Adrenal gland (tissue), 12 donors: ENCODE results near the gene FAM219A. TPM values are rescaled to one million over a fixed set of nuclear protein-coding genes. Genes with fewer than 3 reads are reported as not detected.

Experiments
- DNase-seq, 7 donors: peaks; one replicate each; pipeline ENCODE4 v3.0.0-alpha.2; 2019 to 2020
- H3K27ac ChIP-seq, 5 donors: fragments of 200-600 bp; sonication (generic) in 4 of 5; 1 replicate in 3 of 5; 2 replicates in 2 of 5; pipeline versions ENCODE4 v1.5.1 to v1.8.0; 2016 to 2020; ENCODE audit warnings: mild to moderate bottlenecking in 1 of 5
- H3K27me3 ChIP-seq: fragments of 200-600 bp; 2 replicates; pipeline ENCODE4 v1.8.0; 2021
- H3K36me3 ChIP-seq, 2 donors: fragments of 200-600 bp; replicated peaks in 1 of 2; 1 replicate in 1 of 2; 2 replicates in 1 of 2; pipeline versions ENCODE4 v1.5.1 to v1.8.0; 2018 to 2022
- H3K4me1 ChIP-seq, 2 donors: fragments of 200-600 bp; replicated peaks in 1 of 2; 1 replicate in 1 of 2; 2 replicates in 1 of 2; pipeline versions ENCODE4 v1.5.1 to v1.8.0; 2018 to 2021
- H3K4me3 ChIP-seq, 4 donors: fragments of 200-600 bp; sonication (generic) in 3 of 4; one replicate each; pipeline ENCODE4 v1.5.1; 2016 to 2018
- H3K9me3 ChIP-seq, 3 donors: fragments of 200-600 bp; sonication (generic) in 1 of 3; replicated peaks in 1 of 3; 1 replicate in 2 of 3; 2 replicates in 1 of 3; pipeline versions ENCODE4 v1.5.1 to v1.8.0; 2016 to 2021
- POLR2A ChIP-seq, 2 donors: fragments of 450-650 bp; IDR thresholded peaks; one replicate each; pipeline ENCODE4 v1.6.1; 2017; ENCODE audit warnings: antibody characterized with exemption in 2 of 2, mild to moderate bottlenecking in 2 of 2, moderate library complexity in 1 of 2
- whole genome bisulfite sequencing, 4 donors: extraction: QIAGEN DNeasy Blood & Tissue Kit in 2 of 4; methylation state at CpG; one replicate each; pipeline versions ENCODE4 v1.1.5 to v1.1.7; 2013 to 2017; 5-methylcytosine and 5-hydroxymethylcytosine counted together
- intact Hi-C, 2 donors: fragments of 100-400 bp; cut with DNase I; formaldehyde crosslinking; loops; one replicate each; pipeline versions ENCODE4 v1.14.1 to v1.15.0; 2022 to 2023
- polyA plus RNA-seq, 3 donors: library from polyadenylated mRNA; stranded (reverse); fragments of 200-250 nt in 2 of 3; fragments of 350-450 nt in 1 of 3; fragmentation: Illumina TruSeq in 1 of 3; extraction: RNeasy Lipid Tissue Mini Kit (QIAGEN cat#74804) in 1 of 3; gene quantifications; one replicate each; pipeline ENCODE4 v1.2.3, GENCODE V29; 2013 to 2014
- total RNA-seq, 9 donors: library from RNA; depleted of rRNA in 4 of 9; stranded (reverse); fragments of >200 nt in 4 of 9; fragments of 120-200 nt in 1 of 9; fragmentation: NEBNext Ultra II Directional in 1 of 9; extraction: Animal tissue kit (Norgen Biotek cat#: 25700) in 1 of 9; gene quantifications; one replicate each; pipeline versions ENCODE4 v1.1.0 to v1.2.4, GENCODE V29; 2013 to 2023
- TF ChIP-seq, protein P1 (sequence below), 6 experiments: fragments of 450-650 bp in 4 of 6; fragments of 200-600 bp in 2 of 6; sonication (generic) in 1 of 6; IDR thresholded peaks; 1 replicate in 5 of 6; 2 replicates in 1 of 6; pipeline versions ENCODE4 v1.5.1 to v1.8.0; 2016 to 2021; ENCODE audit warnings: antibody characterized with exemption in 6 of 6, mild to moderate bottlenecking in 2 of 6, moderate library complexity in 1 of 6
- donor health status: healthy with polysubstance abuse.
- donor health status: Bipolar disorder and iron deficiency.
- donor health status: DM: yes; HTN: yes; CAD: no.
- donor health status: DM: no; HTN: no; CAD: no.
- donor health status: DM: no; HTN: no; CAD: no.
- donor health status: DM: yes; HTN: yes; CAD: no.

FAM219A gene
- total and polyA plus RNA-seq, 12 donors: 7.6 to 26.9 (median 14.9) TPM

- no peak overlapping the region for H3K4me3 ChIP-seq
- TF ChIP-seq, protein P1, sequence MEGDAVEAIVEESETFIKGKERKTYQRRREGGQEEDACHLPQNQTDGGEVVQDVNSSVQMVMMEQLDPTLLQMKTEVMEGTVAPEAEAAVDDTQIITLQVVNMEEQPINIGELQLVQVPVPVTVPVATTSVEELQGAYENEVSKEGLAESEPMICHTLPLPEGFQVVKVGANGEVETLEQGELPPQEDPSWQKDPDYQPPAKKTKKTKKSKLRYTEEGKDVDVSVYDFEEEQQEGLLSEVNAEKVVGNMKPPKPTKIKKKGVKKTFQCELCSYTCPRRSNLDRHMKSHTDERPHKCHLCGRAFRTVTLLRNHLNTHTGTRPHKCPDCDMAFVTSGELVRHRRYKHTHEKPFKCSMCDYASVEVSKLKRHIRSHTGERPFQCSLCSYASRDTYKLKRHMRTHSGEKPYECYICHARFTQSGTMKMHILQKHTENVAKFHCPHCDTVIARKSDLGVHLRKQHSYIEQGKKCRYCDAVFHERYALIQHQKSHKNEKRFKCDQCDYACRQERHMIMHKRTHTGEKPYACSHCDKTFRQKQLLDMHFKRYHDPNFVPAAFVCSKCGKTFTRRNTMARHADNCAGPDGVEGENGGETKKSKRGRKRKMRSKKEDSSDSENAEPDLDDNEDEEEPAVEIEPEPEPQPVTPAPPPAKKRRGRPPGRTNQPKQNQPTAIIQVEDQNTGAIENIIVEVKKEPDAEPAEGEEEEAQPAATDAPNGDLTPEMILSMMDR (IDR thresholded peaks at IDR 0.05): peak; percentile 51 to 83 (median 76)
- TF ChIP-seq POLR2A (IDR thresholded peaks at IDR 0.05): no peak
- peaks cover 0 to 3% of the 10 kb centered on the region in 2 donors for H3K4me1 ChIP-seq
- H3K36me3 ChIP-seq: no peaks in the 10 kb centered on the region
- H3K27me3 ChIP-seq: no peaks in the 10 kb centered on the region
- H3K9me3 ChIP-seq: no peaks in the 10 kb centered on the region
- no peak overlapping the region for H3K27ac ChIP-seq
- DNase-seq: peak; percentile 46 to 88 (median 63)
- 52 to 70% (median 66%) methylated on average over 8 to 14 of the region's 14 CpGs for WGBS, 4 donors
- intact Hi-C loops: loop anchor here (2.0 to 10.0 kb wide), 3 partner anchors 64 to 158 kb away; no protein-coding TSS in a partner anchor
Observed at GRCh38 chr9:34437006-34437925, 21.1 kb downstream of the FAM219A start.

DNA sequence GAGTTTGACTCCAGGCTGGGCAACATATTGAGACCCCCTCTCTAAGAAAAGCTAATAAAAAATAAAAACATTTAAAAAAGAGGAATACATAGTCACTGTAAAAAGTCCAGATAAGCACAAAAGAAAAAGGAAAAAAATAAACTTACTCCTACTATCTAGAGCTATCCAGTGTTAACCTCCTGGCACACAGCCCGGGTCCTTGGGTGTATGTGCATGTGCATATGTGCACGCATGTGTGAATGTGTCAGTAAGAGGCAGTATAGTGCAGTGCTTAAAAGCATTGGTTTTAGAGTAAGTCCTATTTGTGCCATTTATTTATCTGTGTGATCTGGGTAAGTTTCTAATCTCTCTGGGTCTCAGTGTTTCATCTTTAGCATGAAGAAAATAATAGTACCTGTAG is 26.7 kb downstream of the FAM219A start:
- Histone ChIP-seq H3K27ac (no peak overlapping the region), H3K27me3 (no peaks in the 10 kb centered on the region), H3K4me1 (peaks cover 0 to 25% of the 10 kb centered on the region in 2 donors), H3K36me3 (no peaks in the 10 kb centered on the region), H3K4me3 (no peak overlapping the region), H3K9me3 (no peaks in the 10 kb centered on the region)
- TF ChIP-seq, protein P1 (IDR thresholded peaks at IDR 0.05): no peak
- no peak for TF ChIP-seq POLR2A (IDR thresholded peaks at IDR 0.05)
- WGBS, 4 donors: 85 to 89% (median 86%) methylated on average over 2 of the region's 2 CpGs
- no peak for DNase-seq
- intact Hi-C loops: loop anchor here in 1 of 2 donors (10.0 kb wide), 1 partner anchor 163 kb away; no protein-coding TSS in a partner anchor

- WGBS, 4 donors: 22 to 34% (median 31%) methylated on average over 4 of the region's 4 CpGs
- Histone ChIP-seq H3K27me3 (no peaks in the 10 kb centered on the region), H3K4me1 (peaks cover 0 to 25% of the 10 kb centered on the region in 2 donors), H3K27ac (no peak overlapping the region), H3K36me3 (no peaks in the 10 kb centered on the region), H3K4me3 (no peak overlapping the region), H3K9me3 (no peaks in the 10 kb centered on the region)
- DNase-seq: peak; percentile 70 to 87 (median 73)
- no peak for TF ChIP-seq POLR2A (IDR thresholded peaks at IDR 0.05)
- TF ChIP-seq, protein P1 (IDR thresholded peaks at IDR 0.05): no peak
- intact Hi-C loops: loop anchor here in 1 of 2 donors (10.0 kb wide), 1 partner anchor 164 kb away; no protein-coding TSS in a partner anchor
Observed at GRCh38 chr9:34430843-34431437, 27.4 kb downstream of the FAM219A start.

- no peaks in the 10 kb centered on the region for H3K9me3 ChIP-seq
- H3K36me3 ChIP-seq: no peaks in the 10 kb centered on the region
- H3K4me3 ChIP-seq: no peak overlapping the region
- TF ChIP-seq, protein P1 (IDR thresholded peaks at IDR 0.05): no peak
- no peak for TF ChIP-seq POLR2A (IDR thresholded peaks at IDR 0.05)
- H3K27me3 ChIP-seq: no peaks in the 10 kb centered on the region
- no peak for DNase-seq
- WGBS, 4 donors: 57 to 82% (median 70%) methylated on average over 2 of the region's 2 CpGs
- peaks cover 0 to 25% of the 10 kb centered on the region in 2 donors for H3K4me1 ChIP-seq
- intact Hi-C loops: no loop called here
- no peak overlapping the region for H3K27ac ChIP-seq
Observed at GRCh38 chr9:34428325-34428958, 29.9 kb downstream of the FAM219A start.
